GM21576 (cell line): ENCODE data around the gene PRCP.
"Not testable (repeated sequence)": the region's sequence is repeated elsewhere in the genome, so short reads cannot be mapped to it uniquely, and the experiment has no call there.

Source experiments
- ATAC-seq: cut with Tn5 transposase; IDR thresholded peaks from one replicate; pipeline ENCODE4 v1.9.1; 2021; ENCODE audit warnings: mild to moderate bottlenecking, moderate library complexity; ENCODE audit not compliant: unreplicated experiment

PRCP gene

DNA sequence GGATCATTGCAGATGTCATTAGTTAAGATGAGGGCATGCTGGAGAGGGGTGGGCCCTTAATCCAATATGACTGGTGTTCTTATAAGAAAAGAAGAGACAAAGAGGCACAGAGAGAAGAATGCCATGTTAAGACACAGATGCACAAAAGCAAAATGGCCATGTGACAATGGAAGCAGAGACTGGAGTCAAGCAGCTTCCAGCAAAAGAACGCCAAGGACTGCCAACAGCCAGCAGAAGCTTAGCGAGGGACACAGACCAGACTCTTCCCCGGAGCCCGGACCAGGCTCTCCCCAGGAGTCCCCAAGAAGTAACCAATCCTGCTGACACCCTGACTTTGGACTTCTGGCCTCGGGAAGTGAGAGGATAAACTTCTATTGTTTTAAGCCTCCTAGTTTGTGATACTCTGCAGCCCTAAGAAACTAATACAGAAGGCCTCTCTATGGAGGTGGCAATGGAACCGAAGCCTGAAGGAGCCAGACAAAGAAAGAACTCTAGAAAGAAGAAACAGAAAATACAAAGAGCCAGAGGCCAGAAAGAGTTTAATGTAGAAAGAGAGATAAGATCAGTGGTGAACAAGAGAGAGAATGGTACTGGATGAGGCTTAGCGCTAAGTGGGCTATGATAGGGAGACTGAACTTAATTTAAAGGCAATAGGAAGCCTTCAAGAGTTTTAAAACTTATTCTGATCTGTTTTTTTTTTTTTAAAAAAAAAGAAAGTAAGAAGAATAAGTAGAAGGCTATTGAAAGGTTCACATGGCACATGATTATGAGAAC is 27.7 kb downstream of the PRCP start:
- no peak for ATAC-seq

- ATAC-seq = no peak
These were observed 28.6 kb downstream of the PRCP start for GRCh38 chr11:82871646-82872045.

DNA sequence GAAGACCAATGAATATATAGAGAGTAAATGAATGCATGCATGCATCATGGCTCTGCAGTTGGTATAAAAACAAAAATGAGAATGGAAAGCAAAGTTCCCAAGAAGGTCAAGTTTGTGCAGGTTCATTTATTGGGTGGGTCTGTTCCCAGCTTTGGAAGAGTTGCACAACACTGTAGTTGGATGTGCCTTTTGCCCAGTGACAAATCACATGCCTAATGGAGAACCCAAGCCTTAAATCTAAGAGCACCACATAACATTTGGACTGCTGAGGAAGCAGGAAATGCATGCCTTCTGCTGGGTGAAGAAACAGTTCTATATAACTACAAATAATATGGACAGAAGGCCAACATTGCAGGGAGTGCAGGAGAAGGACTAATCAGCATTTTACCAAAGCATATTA is 30.6 kb downstream of the PRCP start:
- no peak for ATAC-seq

- ATAC-seq = peak; percentile 42
These were observed 32.6 kb downstream of the PRCP start for GRCh38 chr11:82867495-82868082.

DNA sequence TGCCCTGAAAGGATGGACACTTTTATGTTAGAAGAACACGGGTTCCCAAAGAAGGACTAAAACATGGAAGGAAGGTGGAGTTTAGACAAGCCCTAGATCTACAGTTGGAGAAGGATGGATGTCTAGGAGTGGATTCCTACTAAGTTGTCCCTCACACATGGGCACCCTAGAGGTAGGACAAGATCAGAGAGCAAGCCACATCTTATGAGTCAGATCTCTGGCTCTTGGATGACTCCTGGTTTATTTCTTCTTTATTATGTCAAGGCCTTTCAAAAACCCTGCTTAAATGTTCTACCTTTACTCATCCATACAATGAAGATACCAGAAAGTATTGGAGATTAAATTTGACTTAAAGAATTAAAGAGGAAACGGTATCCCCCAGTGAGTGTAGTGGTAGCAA is 34.4 kb downstream of the PRCP start:
- no peak for ATAC-seq

DNA sequence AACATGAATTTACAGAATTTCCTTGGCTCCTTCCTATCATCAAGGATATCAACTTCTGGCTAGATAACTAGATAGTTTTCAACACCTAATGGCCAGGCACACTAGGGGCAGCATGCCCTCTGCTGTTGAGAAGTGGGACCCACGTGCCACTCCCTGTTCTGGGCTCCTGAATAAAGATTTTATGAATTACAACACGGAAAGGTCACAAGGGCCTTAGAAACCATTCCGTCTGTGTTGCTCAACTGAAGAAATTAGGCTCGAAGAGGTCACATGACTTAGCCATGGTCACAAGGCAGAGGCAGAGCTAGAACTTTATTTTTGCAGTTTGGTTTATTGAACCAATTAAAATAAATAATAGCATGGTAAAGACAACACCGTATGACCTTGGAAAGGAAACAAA is 36.0 kb downstream of the PRCP start:
- ATAC-seq = no peak

DNA sequence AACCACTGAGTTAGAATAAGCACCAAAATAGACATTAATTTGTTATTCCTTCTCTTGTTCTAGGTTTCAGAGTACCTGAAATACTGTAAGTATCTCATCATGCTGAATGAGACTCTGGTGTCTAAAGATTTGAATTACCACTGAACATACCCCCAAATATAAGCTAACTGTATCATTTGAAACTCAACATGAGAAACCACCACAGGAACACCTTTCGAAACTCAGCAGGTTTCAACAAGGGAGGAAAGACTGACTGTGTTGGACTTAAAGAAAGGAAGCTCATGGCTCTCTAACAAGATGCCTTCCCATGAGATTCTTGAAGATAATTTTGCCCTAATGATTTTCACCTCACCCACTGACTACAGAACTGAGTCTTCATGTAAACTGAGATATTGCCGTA is 37.0 kb downstream of the PRCP start:
- ATAC-seq = no peak

DNA sequence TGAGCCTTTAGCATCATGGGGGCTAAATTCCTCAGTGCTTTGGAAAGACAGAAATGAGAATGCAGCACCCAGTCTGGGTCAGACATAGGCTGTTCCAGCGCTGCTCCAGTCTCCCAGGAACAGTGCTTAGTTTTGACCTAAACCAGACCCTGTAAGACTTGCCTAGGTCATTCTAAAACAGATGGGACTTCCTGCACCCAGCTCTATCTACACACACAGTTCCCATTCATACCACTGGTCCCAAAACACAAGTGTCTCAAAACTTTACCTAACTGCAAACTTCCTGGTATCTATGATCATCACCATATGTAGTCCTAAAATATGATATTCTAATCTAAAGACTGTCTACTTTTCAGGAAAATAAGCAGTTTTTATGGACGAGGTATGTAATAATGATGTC is 37.9 kb downstream of the PRCP start:
- ATAC-seq = no peak

DNA sequence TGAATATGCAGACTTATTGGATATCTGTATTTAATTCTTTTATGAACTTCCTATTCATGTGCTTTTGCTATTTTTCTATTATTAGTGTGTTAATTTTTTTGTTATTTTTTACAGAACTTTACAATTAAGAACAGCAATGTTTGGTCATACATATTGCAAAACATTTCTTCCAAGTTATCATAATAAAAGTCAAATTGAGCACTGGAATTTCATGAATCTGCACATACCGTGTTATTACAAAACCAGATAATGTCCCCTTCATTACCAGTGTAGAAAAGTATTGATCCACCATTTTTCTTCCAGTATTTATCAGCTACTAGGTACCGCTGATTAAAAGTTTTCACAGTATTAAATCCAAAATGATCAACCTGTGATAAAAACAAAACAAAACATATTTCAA is 40.5 kb downstream of the PRCP start:
- ATAC-seq = no peak

DNA sequence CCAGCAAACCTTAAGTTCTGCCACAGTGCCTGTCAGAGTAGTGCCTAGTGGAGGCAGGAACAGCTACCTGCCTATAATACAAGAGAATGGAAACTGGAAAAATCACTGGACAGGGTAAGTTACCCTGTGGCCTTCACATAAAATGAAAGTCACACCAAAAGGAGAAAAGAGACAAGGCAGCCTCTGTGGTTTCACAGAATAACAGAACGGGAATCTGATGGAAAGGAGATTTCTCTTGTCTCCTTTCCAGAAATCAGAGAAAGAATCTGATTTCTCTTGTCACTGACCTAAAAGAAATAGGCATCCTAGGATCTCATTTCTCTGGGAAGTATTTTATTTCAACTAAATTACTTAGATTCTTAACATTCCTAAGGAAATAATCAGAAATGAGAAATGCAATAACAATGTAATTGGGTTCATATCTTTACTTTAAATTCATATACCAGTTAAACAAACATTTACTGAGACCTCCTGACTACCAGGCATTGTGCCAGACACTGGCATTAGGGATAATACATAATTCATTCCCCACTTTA is 41.6 kb downstream of the PRCP start:
- no peak for ATAC-seq

GRCh38 chr11:82858133-82858532 is 42.1 kb downstream of the PRCP start:
- no peak for ATAC-seq

- no peak for ATAC-seq
These were observed 43.1 kb downstream of the PRCP start for GRCh38 chr11:82857145-82857544.

GRCh38 chr11:82855616-82856015 is 44.6 kb downstream of the PRCP start:
- no peak for ATAC-seq

DNA sequence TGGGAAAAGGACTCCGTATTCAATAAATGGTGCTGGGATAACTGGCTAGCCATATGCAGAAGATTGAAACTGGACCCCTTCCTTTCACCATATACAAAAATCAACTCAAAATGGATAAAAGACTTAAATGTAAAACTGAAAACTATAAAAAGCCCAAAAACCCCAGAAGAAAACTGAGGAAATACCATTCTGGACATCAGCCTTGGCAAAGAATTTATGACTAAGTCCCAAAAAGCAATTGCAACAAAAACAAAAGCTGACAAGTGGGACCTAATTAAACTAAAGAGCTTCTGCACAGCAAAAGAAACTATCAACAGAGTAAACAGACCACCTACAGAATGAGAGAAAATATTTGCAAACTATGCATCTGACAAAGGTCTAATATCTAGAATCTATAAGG is 45.3 kb downstream of the PRCP start:
- ATAC-seq = not testable (repeated sequence)

DNA sequence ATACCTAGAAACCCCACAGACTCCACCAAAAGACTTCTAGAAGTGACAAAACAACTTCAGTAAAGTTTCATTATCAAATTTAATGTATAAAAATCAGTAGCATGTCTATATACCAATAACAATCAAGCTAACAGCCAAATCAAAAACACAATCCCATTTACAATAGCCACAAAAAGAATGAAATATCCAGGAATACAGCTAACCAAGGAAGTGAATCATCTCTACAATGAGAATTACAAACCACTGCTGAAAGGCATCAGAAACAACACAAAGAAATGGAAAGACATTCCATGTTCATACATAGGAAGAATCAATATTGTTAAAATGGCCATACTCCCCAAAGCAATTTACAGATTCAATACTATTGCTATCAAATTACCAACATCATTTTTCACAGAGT is 46.0 kb downstream of the PRCP start:
- no peak for ATAC-seq

- no peak for ATAC-seq
These were observed 51.4 kb downstream of the PRCP start for GRCh38 chr11:82848829-82849228.

- no peak for ATAC-seq
These were observed 54.6 kb downstream of the PRCP start for GRCh38 chr11:82845356-82846353.

DNA sequence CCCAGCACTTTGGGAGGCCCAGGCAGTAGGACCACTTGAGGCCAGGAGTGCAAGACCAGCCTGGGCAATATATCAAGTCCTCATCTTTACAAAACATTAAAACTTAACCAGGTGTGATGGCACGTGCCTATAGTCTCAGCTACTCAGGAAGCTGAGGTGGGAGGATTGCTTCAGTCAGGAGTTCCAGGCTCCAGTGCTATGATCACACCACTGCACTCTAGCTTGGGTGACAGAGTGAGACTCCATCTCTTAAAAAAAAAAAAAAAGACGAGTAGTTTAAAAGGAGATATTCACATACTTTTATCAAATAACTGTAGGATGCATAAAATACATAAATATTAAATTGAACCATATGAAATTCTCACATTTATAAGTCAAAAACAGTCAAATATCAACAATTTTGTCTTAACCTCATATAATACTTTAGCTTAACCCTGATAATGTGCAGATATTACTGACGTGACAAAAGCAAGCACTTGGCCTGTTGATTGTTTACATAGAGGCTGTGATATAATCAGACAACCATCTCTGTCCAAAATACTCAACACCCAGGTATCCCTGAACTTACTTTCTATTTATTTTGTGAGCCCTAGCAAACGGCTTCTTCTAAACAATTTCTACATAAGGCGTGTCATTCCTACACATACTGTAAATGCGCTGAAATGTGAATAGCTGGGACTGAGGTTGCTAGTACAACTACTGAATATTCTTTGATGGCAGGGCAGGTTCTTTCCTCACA is 57.0 kb downstream of the PRCP start:
- no peak for ATAC-seq

- no peak for ATAC-seq
These were observed 58.2 kb downstream of the PRCP start for GRCh38 chr11:82842019-82842418.

GRCh38 chr11:82837650-82838049 is 62.6 kb downstream of the PRCP start:
- ATAC-seq = no peak

DNA sequence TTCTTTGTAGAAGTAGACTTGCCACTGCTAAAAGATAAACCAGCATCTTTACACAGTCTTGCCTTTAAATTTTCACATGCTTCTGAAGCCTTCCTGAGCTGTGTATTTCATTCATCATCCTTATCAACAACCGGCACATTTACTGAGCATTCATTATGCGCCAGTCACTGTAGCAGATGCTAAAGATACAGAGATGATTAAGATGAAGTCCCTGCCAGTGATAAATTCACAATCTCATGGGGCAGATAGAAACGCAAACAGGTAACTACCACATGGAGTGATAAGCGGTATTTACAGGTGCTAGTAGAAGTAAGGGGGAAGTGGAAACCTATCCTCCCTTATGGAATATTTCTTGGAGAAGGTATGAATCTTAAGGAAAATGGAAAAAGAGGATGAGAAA is 67.2 kb downstream of the PRCP start:
- ATAC-seq = no peak
